ENCODE data around the gene TRNP1. TPM values are rescaled to one million over a fixed set of nuclear protein-coding genes. Genes with fewer than 3 reads are reported as not detected.

TRNP1 gene
- total RNA-seq, 2 experiments from 2014 or later: 0.20 to 0.43 TPM

- CTCF ChIA-PET: interaction anchor here (0.6 to 3.8 kb wide), 20 partner anchors 9 to 386 kb away, joined by 3 to 29 read pairs (median 4); partner anchors contain the start of genes KDF1, NR0B2 and TENT5B
- intact Hi-C loops (cut with micrococcal nuclease): loop anchor here (10.0 kb wide), 1 partner anchor 394 kb away; no protein-coding TSS in a partner anchor
- no peaks in the 10 kb centered on the region for H3K9me3 Mint-ChIP-seq
- H3K4me1 Mint-ChIP-seq (ENCODE audit: low read depth): peaks cover 7% of the 10 kb centered on the region
- no peak overlapping the region for H3K27ac Mint-ChIP-seq
- H3K36me3 Mint-ChIP-seq (ENCODE audit: low read depth): no peaks in the 10 kb centered on the region
- DNase-seq: no peak
- H3K4me3 Mint-ChIP-seq: no peak overlapping the region
- peaks cover 27% of the 10 kb centered on the region for H3K27me3 Mint-ChIP-seq (ENCODE audit: low read depth)
Observed at GRCh38 chr1:26998429-26999300, 5.2 kb downstream of the TRNP1 start.

- H3K4me3 Mint-ChIP-seq: no peak overlapping the region
- intact Hi-C loops (cut with micrococcal nuclease): loop anchor here (10.0 kb wide), 1 partner anchor 395 kb away; no protein-coding TSS in a partner anchor
- H3K27ac Mint-ChIP-seq: no peak overlapping the region
- H3K4me1 Mint-ChIP-seq (ENCODE audit: low read depth): peaks cover 6% of the 10 kb centered on the region
- no peak for DNase-seq
- H3K27me3 Mint-ChIP-seq (ENCODE audit: low read depth): peaks cover 26% of the 10 kb centered on the region
- no peaks in the 10 kb centered on the region for H3K36me3 Mint-ChIP-seq (ENCODE audit: low read depth)
- H3K9me3 Mint-ChIP-seq: no peaks in the 10 kb centered on the region
- CTCF ChIA-PET: interaction anchor here (1.8 to 3.8 kb wide), 2 partner anchors 9 to 46 kb away, joined by 3 to 29 read pairs; no protein-coding TSS in a partner anchor
Observed at GRCh38 chr1:26999440-26999987, 6.0 kb downstream of the TRNP1 start.

- no peaks in the 10 kb centered on the region for H3K9me3 Mint-ChIP-seq
- peaks cover 20% of the 10 kb centered on the region for H3K27me3 Mint-ChIP-seq (ENCODE audit: low read depth)
- no peak overlapping the region for H3K27ac Mint-ChIP-seq
- no peak for DNase-seq
- no peak overlapping the region for H3K4me3 Mint-ChIP-seq
- CTCF ChIA-PET: no interaction called here
- intact Hi-C loops (cut with micrococcal nuclease): no loop called here
- peaks cover 5% of the 10 kb centered on the region for H3K4me1 Mint-ChIP-seq (ENCODE audit: low read depth)
- H3K36me3 Mint-ChIP-seq (ENCODE audit: low read depth): no peaks in the 10 kb centered on the region
Observed at GRCh38 chr1:27000090-27000816, 6.8 kb downstream of the TRNP1 start.

- Mint-ChIP-seq H3K9me3 (no peaks in the 10 kb centered on the region), H3K36me3 (ENCODE audit: low read depth) (no peaks in the 10 kb centered on the region), H3K4me1 (ENCODE audit: low read depth) (peaks cover 5% of the 10 kb centered on the region), H3K27ac (no peak overlapping the region), H3K27me3 (ENCODE audit: low read depth) (peaks cover 13% of the 10 kb centered on the region), H3K4me3 (no peak overlapping the region)
- CTCF ChIA-PET: no interaction called here
- no peak for DNase-seq
- intact Hi-C loops (cut with micrococcal nuclease): no loop called here
Observed at GRCh38 chr1:27000817-27001460, 7.4 kb downstream of the TRNP1 start.

- intact Hi-C loops (cut with micrococcal nuclease): no loop called here
- no peak for DNase-seq
- no peaks in the 10 kb centered on the region for H3K9me3 Mint-ChIP-seq
- no peak overlapping the region for H3K27ac Mint-ChIP-seq
- CTCF ChIA-PET: no interaction called here
- no peak overlapping the region for H3K4me3 Mint-ChIP-seq
- peaks cover 5% of the 10 kb centered on the region for H3K4me1 Mint-ChIP-seq (ENCODE audit: low read depth)
- H3K27me3 Mint-ChIP-seq (ENCODE audit: low read depth): peaks cover 5% of the 10 kb centered on the region
- H3K36me3 Mint-ChIP-seq (ENCODE audit: low read depth): no peaks in the 10 kb centered on the region
Observed at GRCh38 chr1:27001570-27002360, 8.3 kb downstream of the TRNP1 start.

GRCh38 chr1:27003745-27004470 is 10.4 kb downstream of the TRNP1 start:
- peaks cover 2% of the 10 kb centered on the region for H3K27me3 Mint-ChIP-seq (ENCODE audit: low read depth)
- intact Hi-C loops (cut with micrococcal nuclease): no loop called here
- H3K4me3 Mint-ChIP-seq: no peak overlapping the region
- no peaks in the 10 kb centered on the region for H3K36me3 Mint-ChIP-seq (ENCODE audit: low read depth)
- H3K4me1 Mint-ChIP-seq (ENCODE audit: low read depth): no peaks in the 10 kb centered on the region
- CTCF ChIA-PET: no interaction called here
- H3K9me3 Mint-ChIP-seq: no peaks in the 10 kb centered on the region
- DNase-seq: no peak
- H3K27ac Mint-ChIP-seq: no peak overlapping the region

GRCh38 chr1:27004471-27005165 is 11.1 kb downstream of the TRNP1 start:
- Mint-ChIP-seq H3K27me3 (ENCODE audit: low read depth) (peaks cover 2% of the 10 kb centered on the region), H3K36me3 (ENCODE audit: low read depth) (no peaks in the 10 kb centered on the region), H3K27ac (no peak overlapping the region), H3K9me3 (no peaks in the 10 kb centered on the region), H3K4me3 (no peak overlapping the region), H3K4me1 (ENCODE audit: low read depth) (no peaks in the 10 kb centered on the region)
- DNase-seq: no peak
- CTCF ChIA-PET: interaction anchor here (0.8 kb wide), 1 partner anchor 41 kb away, joined by 4 read pairs; no protein-coding TSS in a partner anchor
- intact Hi-C loops (cut with micrococcal nuclease): no loop called here

- DNase-seq: no peak
- Mint-ChIP-seq H3K4me3 (no peak overlapping the region), H3K36me3 (ENCODE audit: low read depth) (no peaks in the 10 kb centered on the region), H3K9me3 (no peaks in the 10 kb centered on the region), H3K27me3 (ENCODE audit: low read depth) (peaks cover 2% of the 10 kb centered on the region), H3K27ac (no peak overlapping the region), H3K4me1 (ENCODE audit: low read depth) (no peaks in the 10 kb centered on the region)
- CTCF ChIA-PET: interaction anchor here (0.8 kb wide), 1 partner anchor 41 kb away, joined by 4 read pairs; no protein-coding TSS in a partner anchor
- intact Hi-C loops (cut with micrococcal nuclease): no loop called here
Observed at GRCh38 chr1:27005166-27005530, 11.7 kb downstream of the TRNP1 start.

- H3K4me3 Mint-ChIP-seq: no peak overlapping the region
- H3K36me3 Mint-ChIP-seq (ENCODE audit: low read depth): no peaks in the 10 kb centered on the region
- H3K4me1 Mint-ChIP-seq (ENCODE audit: low read depth): no peaks in the 10 kb centered on the region
- H3K9me3 Mint-ChIP-seq: no peaks in the 10 kb centered on the region
- intact Hi-C loops (cut with micrococcal nuclease): no loop called here
- no peak overlapping the region for H3K27ac Mint-ChIP-seq
- CTCF ChIA-PET: interaction anchor here (0.8 kb wide), 1 partner anchor 40 kb away, joined by 4 read pairs; no protein-coding TSS in a partner anchor
- H3K27me3 Mint-ChIP-seq (ENCODE audit: low read depth): peaks cover 6% of the 10 kb centered on the region
- DNase-seq: no peak
Observed at GRCh38 chr1:27005648-27006496, 12.4 kb downstream of the TRNP1 start.

- Mint-ChIP-seq H3K4me1 (ENCODE audit: low read depth) (no peaks in the 10 kb centered on the region), H3K9me3 (no peaks in the 10 kb centered on the region), H3K4me3 (no peak overlapping the region), H3K27ac (no peak overlapping the region), H3K27me3 (ENCODE audit: low read depth) (peaks cover 10% of the 10 kb centered on the region), H3K36me3 (ENCODE audit: low read depth) (no peaks in the 10 kb centered on the region)
- CTCF ChIA-PET: interaction anchor here (1.2 kb wide), 1 partner anchor 9 kb away, joined by 3 read pairs; no protein-coding TSS in a partner anchor
- DNase-seq: no peak
- intact Hi-C loops (cut with micrococcal nuclease): no loop called here
Observed at GRCh38 chr1:27006683-27007082, 13.2 kb downstream of the TRNP1 start.
